Endothelial cell of umbilical vein (primary cell): Measurements from ENCODE around the gene MANEAL.

Source experiments
- CTCF ChIP-seq, 2 donors: IDR thresholded peaks; 1 replicate in 1 of 2; 2 replicates in 1 of 2; pipeline ENCODE4 v1.5.1; 2011; ENCODE audit warnings: low read length in 2 of 2, mild to moderate bottlenecking in 2 of 2, moderate library complexity in 2 of 2, control low read depth in 1 of 2, inconsistent platforms in 1 of 2, low read depth in 1 of 2; ENCODE audit not compliant: insufficient read depth in 1 of 2; ENCODE audit errors: extremely low read depth in 1 of 2
- EZH2 ChIP-seq: IDR thresholded peaks from 2 replicates; pipeline ENCODE4 v1.6.1; 2012; ENCODE audit warnings: borderline replicate concordance, low read depth, mild to moderate bottlenecking, moderate library complexity, low read length, inconsistent platforms; ENCODE audit not compliant: severe bottlenecking
- POLR2A ChIP-seq: IDR thresholded peaks from 2 replicates; pipeline ENCODE4 v1.6.1; 2012; ENCODE audit warnings: low read depth, mild to moderate bottlenecking, control low read depth, low read length
- POLR2AphosphoS5 ChIP-seq: IDR thresholded peaks from 2 replicates; pipeline ENCODE4 v1.6.1; 2012; ENCODE audit warnings: low read depth, mild to moderate bottlenecking, control low read depth, low read length, moderate library complexity; ENCODE audit not compliant: insufficient read depth

DNA sequence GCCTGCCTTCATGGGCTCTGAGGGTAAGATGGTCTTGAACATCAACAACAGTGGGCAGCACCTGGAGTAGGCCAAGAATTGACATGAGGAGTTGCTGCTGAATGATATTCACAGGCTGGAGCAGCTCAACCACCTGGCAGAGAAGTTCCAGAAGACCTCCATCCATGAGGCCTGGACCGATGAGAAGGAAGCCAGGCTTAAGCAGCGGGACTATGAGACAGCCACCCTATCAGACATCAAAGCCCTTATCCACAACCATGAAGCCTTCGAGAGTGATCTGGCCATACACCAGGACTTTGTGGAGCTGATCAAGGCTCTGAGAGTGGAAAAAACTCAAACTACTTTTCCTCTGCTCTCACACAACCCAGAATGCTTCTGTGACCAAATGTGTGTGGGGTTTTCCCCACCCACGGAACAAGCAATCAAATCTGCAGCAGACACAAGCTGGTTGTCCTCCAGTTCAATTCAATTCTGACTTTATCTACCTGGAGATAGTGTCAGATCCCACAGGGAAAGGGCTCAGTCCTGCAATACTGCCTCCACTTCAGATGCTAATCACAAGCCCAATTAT, 16.6 kb upstream of the MANEAL start:
- TF ChIP-seq CTCF (IDR thresholded peaks at IDR 0.05; ENCODE audit: extremely low read depth in 1 of 2, insufficient read depth in 1 of 2, low read depth in 1 of 2, low read length in 2 of 2) = no peak
- TF ChIP-seq POLR2A = no peak
- TF ChIP-seq EZH2 = no peak
- TF ChIP-seq POLR2AphosphoS5 = no peak
